A549 (cell line): Measurements from ENCODE around the gene FILIP1L.

Source experiments
- CBX8 ChIP-seq: fragments of 200-600 bp; sonication (generic); IDR thresholded peaks from 2 replicates; pipeline ENCODE4 v1.6.1; 2016
- CTCF ChIP-seq: fragments of >200 bp; sonication (Bioruptor Twin); formaldehyde crosslinking; IDR thresholded peaks from 3 replicates; pipeline ENCODE4 v1.5.1; 2016
- ELK1 ChIP-seq: fragments of 150-350 bp; IDR thresholded peaks from 2 replicates; pipeline ENCODE4 v1.6.1; 2014; ENCODE audit warnings: low read depth, mild to moderate bottlenecking, low read length
- EP300 ChIP-seq, 2 experiments: fragments of >200 bp; sonication (Bioruptor Twin); formaldehyde crosslinking; IDR thresholded peaks; 2 replicates in 1 of 2; 3 replicates in 1 of 2; pipeline ENCODE4 v1.6.1; 2016 to 2017
- ESRRA ChIP-seq: fragments of 150-350 bp; IDR thresholded peaks from 2 replicates; pipeline ENCODE4 v1.6.1; 2014; ENCODE audit warnings: mild to moderate bottlenecking, low read length, borderline replicate concordance
- HOXB13 ChIP-seq: fragments of 250-450 bp; sonication (Bioruptor Pico); IDR thresholded peaks from 2 replicates; pipeline ENCODE4 v1.5.0; 2020; ENCODE audit warnings: low read depth, mild to moderate bottlenecking, moderate library complexity
- JUN ChIP-seq, 2 experiments: fragments of >200 bp; sonication (Bioruptor Twin); formaldehyde crosslinking; IDR thresholded peaks; 2 replicates in 1 of 2; 3 replicates in 1 of 2; pipeline ENCODE4 v1.6.1; 2016 to 2017
- MAX ChIP-seq: IDR thresholded peaks from 2 replicates; pipeline ENCODE4 v1.6.1; 2012
- MYC ChIP-seq: IDR thresholded peaks from 2 replicates; pipeline ENCODE4 v1.6.1; 2012; ENCODE audit warnings: mild to moderate bottlenecking, inconsistent platforms, low read length, improper control_type of control experiment, borderline replicate concordance
- REST ChIP-seq: fragments of 200-600 bp; sonication (generic); IDR thresholded peaks from 2 replicates; pipeline ENCODE4 v1.6.1; 2016; ENCODE audit warnings: antibody characterized with exemption, mild to moderate bottlenecking, moderate library complexity
- USF2 ChIP-seq: fragments of 450-650 bp; IDR thresholded peaks from 2 replicates; pipeline ENCODE4 v1.6.1; 2014; ENCODE audit warnings: antibody characterized with exemption
- ZNF302 ChIP-seq: fragments of 250-450 bp; sonication (Bioruptor Pico); IDR thresholded peaks from 2 replicates; pipeline ENCODE4 v1.9.0; 2021; ENCODE audit warnings: inconsistent platforms, mild to moderate bottlenecking, moderate library complexity

GRCh38 chr3:99921377-99921695 is 193.0 kb downstream of the FILIP1L start:
- TF ChIP-seq CTCF (no peak), MAX (no peak), EP300 (IDR thresholded peaks at IDR 0.05) (no peak), ZNF302 (CRISPR knock-in tag) (no peak), REST (no peak), ELK1 (no peak), HOXB13 (CRISPR knock-in tag) (no peak), ESRRA (no peak), USF2 (no peak), JUN (IDR thresholded peaks at IDR 0.05) (no peak), MYC (no peak), CBX8 (no peak)
